GDM1 (cell line): ENCODE measurements around the gene P2RX3.
"Not testable (repeated sequence)": the region's sequence is repeated elsewhere in the genome, so short reads cannot be mapped to it uniquely, and the experiment has no call there.

Source experiments
- DNase-seq: peaks from one replicate; lab custom pipeline; 2025; lab: John Stamatoyannopoulos, UW

The P2RX3 gene

GRCh38 chr11:57324886-57325734 lies 13.0 kb upstream of the P2RX3 start, which contains the start of gene TNKS1BP1:
TNKS1BP1 (minus strand) TSS chr11:57324952; CDS start chr11:57321885, 3,067 bp downstream.
- DNase-seq: peak; percentile 86

GRCh38 chr11:57325735-57326048 lies 12.5 kb upstream of the P2RX3 start:
- no peak for DNase-seq

- no peak for DNase-seq
These were observed 10.4 kb upstream of the P2RX3 start for GRCh38 chr11:57327721-57328120.

- DNase-seq: no peak
These were observed 8.1 kb upstream of the P2RX3 start for GRCh38 chr11:57330029-57330428.

- no peak for DNase-seq
These were observed 6.4 kb upstream of the P2RX3 start for GRCh38 chr11:57331720-57332119.

GRCh38 chr11:57332694-57333440 lies 5.3 kb upstream of the P2RX3 start:
- DNase-seq: no peak

GRCh38 chr11:57335023-57335342 lies 3.2 kb upstream of the P2RX3 start:
- no peak for DNase-seq

GRCh38 chr11:57335343-57336110 lies 2.6 kb upstream of the P2RX3 start, which contains the start of gene SSRP1:
SSRP1 (minus strand) TSS chr11:57335892; CDS start chr11:57335121, 771 bp downstream.
- DNase-seq: peak; percentile 79

- DNase-seq: no peak
These were observed 2.0 kb upstream of the P2RX3 start for GRCh38 chr11:57336111-57336666.

GRCh38 chr11:57336856-57337255 lies 1.3 kb upstream of the P2RX3 start:
- not testable (repeated sequence) for DNase-seq

- no peak for DNase-seq
These were observed 1.2 kb downstream of the P2RX3 start for GRCh38 chr11:57339328-57339727.

- no peak for DNase-seq
These were observed 2.0 kb downstream of the P2RX3 start for GRCh38 chr11:57340039-57340615.

GRCh38 chr11:57341250-57341808 lies 3.2 kb downstream of the P2RX3 start:
- DNase-seq: no peak

- DNase-seq: no peak
These were observed 4.5 kb downstream of the P2RX3 start for GRCh38 chr11:57342702-57343101.

- no peak for DNase-seq
These were observed 5.7 kb downstream of the P2RX3 start for GRCh38 chr11:57343825-57344224.

- DNase-seq: no peak
These were observed 6.7 kb downstream of the P2RX3 start for GRCh38 chr11:57344826-57345225.

- DNase-seq: peak; percentile 30
These were observed 7.5 kb downstream of the P2RX3 start for GRCh38 chr11:57345555-57346211.

- DNase-seq: no peak
These were observed 9.2 kb downstream of the P2RX3 start for GRCh38 chr11:57347336-57347735.

GRCh38 chr11:57348052-57348451 lies 9.9 kb downstream of the P2RX3 start:
- no peak for DNase-seq

- no peak for DNase-seq
These were observed 10.6 kb downstream of the P2RX3 start for GRCh38 chr11:57348636-57349313.
